GF-D8 (cell line): Measurements from ENCODE around the gene TUBGCP3.

ENCODE experiments used
- DNase-seq: peaks from one replicate; lab custom pipeline; 2025; lab: John Stamatoyannopoulos, UW

Gene TUBGCP3

GRCh38 chr13:112452380-112453206 lies 135.4 kb downstream of the TUBGCP3 start:
- DNase-seq, result no peak

- DNase-seq, result no peak
Observed at GRCh38 chr13:112451512-112452379, 136.2 kb downstream of the TUBGCP3 start.

- DNase-seq, result no peak
Observed at GRCh38 chr13:112450904-112451240, 137.1 kb downstream of the TUBGCP3 start.

- DNase-seq, result no peak
Observed at GRCh38 chr13:112450118-112450903, 137.6 kb downstream of the TUBGCP3 start.

- no peak for DNase-seq
Observed at GRCh38 chr13:112449545-112449930, 138.4 kb downstream of the TUBGCP3 start.

GRCh38 chr13:112448621-112449544 lies 139.1 kb downstream of the TUBGCP3 start:
- DNase-seq, result no peak

GRCh38 chr13:112447761-112448603 lies 140.0 kb downstream of the TUBGCP3 start:
- no peak for DNase-seq

GRCh38 chr13:112447306-112447705 lies 140.6 kb downstream of the TUBGCP3 start:
- no peak for DNase-seq

- no peak for DNase-seq
Observed at GRCh38 chr13:112446867-112447266, 141.1 kb downstream of the TUBGCP3 start.

GRCh38 chr13:112446347-112446861 lies 141.5 kb downstream of the TUBGCP3 start:
- DNase-seq, result no peak

- DNase-seq, result no peak
Observed at GRCh38 chr13:112445411-112446271, 142.3 kb downstream of the TUBGCP3 start.

GRCh38 chr13:112444416-112445399 lies 143.2 kb downstream of the TUBGCP3 start:
- DNase-seq, result no peak

GRCh38 chr13:112443995-112444311 lies 144.0 kb downstream of the TUBGCP3 start:
- no peak for DNase-seq

- DNase-seq, result no peak
Observed at GRCh38 chr13:112443191-112443994, 144.6 kb downstream of the TUBGCP3 start.

- no peak for DNase-seq
Observed at GRCh38 chr13:112442483-112443090, 145.4 kb downstream of the TUBGCP3 start.

- no peak for DNase-seq
Observed at GRCh38 chr13:112441779-112442310, 146.1 kb downstream of the TUBGCP3 start.
